Right lobe of liver (tissue), 4 donors: ENCODE data around the gene CPNE4.

Experiments
- POLR2A ChIP-seq: fragments of 450-650 bp; IDR thresholded peaks from one replicate; pipeline ENCODE4 v1.6.1; 2017; ENCODE audit warnings: antibody characterized with exemption, mild to moderate bottlenecking
- TF ChIP-seq, protein P1 (sequence below), 4 donors: fragments of 200-600 bp in 3 of 4; fragments of 450-650 bp in 1 of 4; IDR thresholded peaks; one replicate each; pipeline versions ENCODE4 v1.5.1 to v1.8.0; 2016 to 2022; ENCODE audit warnings: antibody characterized with exemption in 4 of 4, mild to moderate bottlenecking in 2 of 4
- donor health status: DM: no; HTN: no; CAD: no.
- donor health status: DM: no; HTN: no; CAD: no.
- donor health status: DM: no; HTN: yes; CAD: no.

DNA sequence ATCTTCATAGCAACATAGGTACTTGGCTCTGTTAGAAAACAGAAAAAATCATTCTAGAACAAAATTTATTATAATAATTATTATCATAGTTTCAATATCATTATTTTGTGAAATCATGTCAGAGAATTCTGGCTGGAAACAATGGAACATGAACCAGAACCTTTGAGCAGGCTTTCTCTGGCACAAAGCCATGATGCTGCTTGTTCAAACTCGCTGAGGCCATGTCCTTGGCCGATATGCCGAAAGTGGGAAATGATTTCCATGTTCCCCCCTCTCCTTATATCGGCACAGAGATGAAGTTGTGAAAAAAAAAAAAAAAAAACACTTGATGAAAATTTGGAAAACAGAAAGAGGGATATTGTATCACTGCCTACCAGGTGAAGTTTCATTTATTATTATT is 483.1 kb downstream of the CPNE4 start:
- TF ChIP-seq, protein P1, sequence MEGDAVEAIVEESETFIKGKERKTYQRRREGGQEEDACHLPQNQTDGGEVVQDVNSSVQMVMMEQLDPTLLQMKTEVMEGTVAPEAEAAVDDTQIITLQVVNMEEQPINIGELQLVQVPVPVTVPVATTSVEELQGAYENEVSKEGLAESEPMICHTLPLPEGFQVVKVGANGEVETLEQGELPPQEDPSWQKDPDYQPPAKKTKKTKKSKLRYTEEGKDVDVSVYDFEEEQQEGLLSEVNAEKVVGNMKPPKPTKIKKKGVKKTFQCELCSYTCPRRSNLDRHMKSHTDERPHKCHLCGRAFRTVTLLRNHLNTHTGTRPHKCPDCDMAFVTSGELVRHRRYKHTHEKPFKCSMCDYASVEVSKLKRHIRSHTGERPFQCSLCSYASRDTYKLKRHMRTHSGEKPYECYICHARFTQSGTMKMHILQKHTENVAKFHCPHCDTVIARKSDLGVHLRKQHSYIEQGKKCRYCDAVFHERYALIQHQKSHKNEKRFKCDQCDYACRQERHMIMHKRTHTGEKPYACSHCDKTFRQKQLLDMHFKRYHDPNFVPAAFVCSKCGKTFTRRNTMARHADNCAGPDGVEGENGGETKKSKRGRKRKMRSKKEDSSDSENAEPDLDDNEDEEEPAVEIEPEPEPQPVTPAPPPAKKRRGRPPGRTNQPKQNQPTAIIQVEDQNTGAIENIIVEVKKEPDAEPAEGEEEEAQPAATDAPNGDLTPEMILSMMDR (IDR thresholded peaks at IDR 0.05) = no peak
- TF ChIP-seq POLR2A = no peak
